Measurements from ENCODE around the gene GABBR2. TPM values are rescaled to one million over a fixed set of nuclear protein-coding genes. Genes with fewer than 3 reads are reported as not detected.

Gene GABBR2
- total and polyA plus RNA-seq, 9 of the 15 experiments (the other 6 are each of a cell fraction or from before 2014, with no cell fraction given): 0.15 to 1.9 (median 0.32) TPM

GRCh38 chr9:98429613-98430012 lies 279.1 kb downstream of the GABBR2 start (continued):
- no peak for TF ChIP-seq FOXP1 (CRISPR knock-in tag; IDR thresholded peaks at IDR 0.05)
- TF ChIP-seq ZNF449 (CRISPR knock-in tag; IDR thresholded peaks at IDR 0.05): no peak
- no peak for TF ChIP-seq HDAC8 (tag; IDR thresholded peaks at IDR 0.05)
- no peak for TF ChIP-seq ZNF41 (CRISPR knock-in tag; conservative IDR thresholded peaks at IDR 0.05)
- no peak for TF ChIP-seq MAX (CRISPR knock-in tag; IDR thresholded peaks at IDR 0.05)
- TF ChIP-seq TEAD4 (IDR thresholded peaks at IDR 0.05; ENCODE audit: low read length): peak; percentile 10; the same call in 1 of the 2 replicates
- TF ChIP-seq TEAD4 (CRISPR knock-in tag; IDR thresholded peaks at IDR 0.05; ENCODE audit: borderline replicate concordance): no peak
- no peak for TF ChIP-seq RB1 (IDR thresholded peaks at IDR 0.05; ENCODE audit: low read depth)
- peak; percentile 55; the same call in 1 of the 2 replicates for TF ChIP-seq ARID1B (IDR thresholded peaks at IDR 0.05)
- no peak for TF ChIP-seq NCOA2 (IDR thresholded peaks at IDR 0.05; ENCODE audit: partially characterized antibody in 2 of 2)
- no peak for TF ChIP-seq ELK1 (CRISPR knock-in tag; IDR thresholded peaks at IDR 0.05)
- no peak for TF ChIP-seq ZBTB49 (CRISPR knock-in tag; IDR thresholded peaks at IDR 0.05; ENCODE audit: borderline replicate concordance)
- TF ChIP-seq MXD1 (CRISPR knock-in tag; IDR thresholded peaks at IDR 0.05; ENCODE audit: borderline replicate concordance, poor library complexity, severe bottlenecking): no peak
- TF ChIP-seq ZNF76 (CRISPR knock-in tag; IDR thresholded peaks at IDR 0.05; ENCODE audit: borderline replicate concordance): peak; percentile 66; the same call in 1 of the 2 replicates
- no peak for TF ChIP-seq DIDO1 (tag; IDR thresholded peaks at IDR 0.05; ENCODE audit: low read depth)
- TF ChIP-seq TBP (optimal IDR thresholded peaks at IDR 0.05; ENCODE audit: low read depth, low read length): no peak
- peak; percentile 94 for TF ChIP-seq ZSCAN32 (CRISPR knock-in tag; IDR thresholded peaks at IDR 0.05)
- TF ChIP-seq NR2C2 (CRISPR knock-in tag; IDR thresholded peaks at IDR 0.05): no peak
- peak; percentile 48; the same call in 1 of the 2 replicates for TF ChIP-seq NR2C2 (tag; IDR thresholded peaks at IDR 0.05)
- peak; percentile 92 for TF ChIP-seq IRF9 (tag; IDR thresholded peaks at IDR 0.05)
- peak; percentile 42 for TF ChIP-seq POLR2H (tag; IDR thresholded peaks at IDR 0.05; ENCODE audit: low read depth)
- TF ChIP-seq ARNT (IDR thresholded peaks at IDR 0.05): no peak

All from K562 (cell line).